Stimulated activated naive CD8-positive, alpha-beta T cell treated with anti-CD3 and anti-CD28 coated beads, Interleukin-15, Interleukin-2, amounts not matched to agents 100 U/mL and 50 U/mL, for 24 hours (primary cell): ENCODE measurements around the gene GANAB.
"Not testable (repeated sequence)": the region's sequence is repeated elsewhere in the genome, so short reads cannot be mapped to it uniquely, and the experiment has no call there.

Source experiments
- ATAC-seq: fragments of 150-1000 bp; cut with Tn5 transposase; one replicate; pipeline ENCODE4 v1.10.0; 2021
- DNase-seq: peaks from one replicate; pipeline ENCODE4 v3.0.0; 2021

Gene GANAB

DNA sequence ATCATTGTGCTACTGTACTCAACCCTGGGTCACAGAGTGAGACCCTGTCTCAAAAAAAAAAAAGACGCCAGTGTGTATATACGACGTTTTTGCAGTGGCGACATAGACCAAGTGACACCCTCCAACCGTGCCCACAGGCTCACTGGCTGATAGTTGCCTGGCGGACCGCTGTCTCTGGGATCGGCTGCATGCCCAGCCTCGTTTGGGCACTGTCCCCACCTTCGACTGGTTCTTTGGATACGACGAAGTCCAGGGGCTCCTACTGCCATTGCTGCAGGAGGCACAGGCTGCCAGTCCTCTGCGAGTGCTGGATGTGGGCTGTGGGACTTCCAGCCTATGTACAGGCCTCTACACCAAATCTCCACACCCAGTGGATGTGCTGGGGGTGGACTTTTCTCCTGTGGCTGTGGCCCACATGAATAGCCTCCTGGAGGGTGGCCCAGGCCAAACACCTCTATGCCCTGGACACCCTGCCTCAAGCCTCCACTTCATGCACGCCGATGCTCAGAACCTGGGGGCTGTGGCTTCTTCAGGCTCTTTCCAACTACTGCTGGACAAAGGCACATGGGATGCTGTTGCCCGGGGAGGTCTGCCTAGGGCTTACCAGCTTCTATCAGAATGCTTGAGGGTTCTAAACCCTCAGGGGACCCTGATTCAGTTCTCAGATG is 20.0 kb upstream of the GANAB start:
- no peak for ATAC-seq
- DNase-seq = no peak

DNA sequence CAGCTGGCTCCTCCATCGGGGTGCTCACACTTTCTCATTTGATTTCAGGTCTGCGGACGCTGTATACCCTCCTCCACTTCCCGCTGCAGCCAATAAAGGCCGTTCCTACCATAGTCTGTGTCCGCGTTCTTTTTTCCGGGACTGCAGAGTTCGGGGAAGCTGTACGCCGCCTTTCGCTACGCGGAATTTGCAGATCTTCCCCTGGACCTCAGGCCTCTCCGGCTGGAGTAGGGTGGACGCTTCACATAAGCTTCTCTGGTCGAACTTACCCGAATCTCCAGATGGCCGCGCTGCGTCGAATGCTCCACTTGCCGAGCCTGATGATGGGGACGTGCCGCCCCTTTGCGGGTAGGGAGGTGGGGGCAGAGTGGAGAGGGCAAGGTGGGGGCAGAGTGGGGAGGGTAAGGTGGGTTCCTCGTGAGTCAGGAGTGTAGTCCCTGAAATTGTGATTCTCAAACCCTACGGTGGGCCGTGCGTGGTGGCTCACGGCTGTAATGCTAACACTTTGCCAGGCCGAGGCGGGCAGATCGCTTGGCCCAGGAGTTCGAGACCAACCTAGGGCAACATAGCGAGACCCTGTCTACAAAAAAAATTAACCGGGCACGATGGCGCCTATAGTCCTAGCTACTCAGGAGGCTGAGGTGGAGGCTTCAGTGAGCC is 19.3 kb upstream of the GANAB start:
- peak; percentile 21 for ATAC-seq
- DNase-seq = peak; percentile 74

DNA sequence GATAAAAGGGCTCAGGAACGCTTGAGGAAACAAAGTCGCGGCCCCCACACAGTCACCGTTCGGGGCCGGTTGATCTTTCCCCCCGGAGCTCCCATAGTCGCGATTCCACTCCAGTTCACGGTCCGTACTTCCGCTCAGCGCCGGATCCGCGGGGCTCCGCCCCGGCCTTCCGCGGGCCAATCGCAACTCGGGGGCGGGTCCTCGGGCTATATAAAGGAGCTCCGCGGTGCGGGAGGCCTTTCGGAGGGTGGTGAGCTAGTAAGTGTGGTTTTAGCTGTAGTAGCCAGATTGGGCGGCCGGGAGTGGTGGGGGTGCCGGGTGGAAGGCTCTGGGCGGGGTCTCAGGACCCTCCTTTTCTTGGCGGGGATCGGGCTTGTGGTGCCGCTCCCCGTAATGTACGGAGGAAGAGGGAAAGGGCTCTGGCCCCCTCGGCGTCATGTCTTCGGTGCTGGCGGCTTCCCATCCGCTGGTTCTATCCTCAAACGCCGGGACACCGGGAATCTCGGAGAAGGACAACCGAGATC is 18.7 kb upstream of the GANAB start, which contains the start of the genes C11orf98 and CSKMT:
Gene C11orf98, minus strand, starts transcription at position 136 of the 524 bp plus-strand sequence. Its CDS starts 41 bp downstream, at position 95.
Gene CSKMT, plus strand, starts transcription at position 238 of the 524 bp plus-strand sequence. CDS start 568 bp downstream, outside the sequence.
- peak; percentile 97 for DNase-seq
- peak; percentile 89 for ATAC-seq

DNA sequence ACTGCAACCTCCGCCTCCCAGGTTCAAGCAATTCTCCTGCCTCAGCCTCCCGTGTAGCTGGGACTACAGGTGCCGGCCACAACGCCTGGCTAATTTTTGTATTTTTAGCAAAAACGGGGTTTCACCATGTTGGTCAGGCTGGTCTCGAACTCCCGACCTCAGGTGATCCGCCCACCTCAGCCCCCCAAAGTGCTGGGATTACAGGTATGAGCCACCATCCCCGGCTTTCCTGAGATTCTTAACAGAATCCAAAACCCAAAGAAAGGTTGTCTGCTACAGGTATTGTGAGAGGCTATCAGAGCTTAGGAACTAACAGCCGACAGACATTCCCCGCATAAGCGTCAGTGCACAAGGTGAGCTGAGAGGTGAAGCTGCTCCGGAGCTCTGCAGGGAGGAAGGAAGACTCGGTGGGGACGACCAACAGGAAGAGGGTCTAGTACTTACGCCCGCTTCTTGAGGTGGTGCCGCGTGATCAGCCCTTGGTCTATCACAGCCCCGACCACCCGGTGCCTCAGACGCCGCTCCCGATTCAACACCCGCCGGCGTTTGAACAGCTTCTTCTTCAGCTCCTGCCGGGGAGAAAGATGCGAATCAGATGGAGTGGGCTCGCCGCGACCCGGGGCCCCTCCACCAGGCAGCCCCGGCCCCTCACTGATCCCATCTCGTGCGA is 18.1 kb upstream of the GANAB start:
- DNase-seq (peak; percentile 62), ATAC-seq (peak; percentile 36)

DNA sequence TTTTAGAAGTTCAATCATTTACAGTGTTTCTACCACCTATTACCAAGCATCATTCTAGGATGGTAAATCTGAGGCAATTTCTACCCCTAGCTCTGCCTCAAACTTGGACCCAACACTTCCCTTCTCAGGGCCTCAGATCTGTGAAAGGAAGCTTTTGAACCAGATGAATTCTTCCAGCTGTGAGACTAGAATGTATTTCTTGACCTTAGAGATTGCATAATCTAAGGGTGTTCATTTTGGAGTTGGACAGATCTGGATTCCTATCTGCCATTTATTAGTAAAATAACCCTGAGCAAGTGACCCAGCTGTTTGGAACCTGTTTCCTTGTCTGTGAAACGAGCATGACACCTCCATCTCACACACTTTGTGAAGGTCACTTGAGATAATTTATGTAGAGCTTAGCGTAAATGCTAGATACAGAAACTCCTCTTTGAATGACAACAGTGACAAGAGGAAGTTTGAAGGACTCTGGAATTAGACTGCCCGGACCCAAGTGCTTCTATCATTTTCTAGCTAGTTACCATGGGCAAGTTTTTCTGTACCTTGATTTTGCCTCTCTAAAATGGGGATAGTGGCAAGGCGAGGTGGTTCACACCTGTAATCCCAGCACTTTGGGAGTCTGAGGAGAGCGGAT is 10.5 kb upstream of the GANAB start:
- DNase-seq (no peak), ATAC-seq (no peak)

DNA sequence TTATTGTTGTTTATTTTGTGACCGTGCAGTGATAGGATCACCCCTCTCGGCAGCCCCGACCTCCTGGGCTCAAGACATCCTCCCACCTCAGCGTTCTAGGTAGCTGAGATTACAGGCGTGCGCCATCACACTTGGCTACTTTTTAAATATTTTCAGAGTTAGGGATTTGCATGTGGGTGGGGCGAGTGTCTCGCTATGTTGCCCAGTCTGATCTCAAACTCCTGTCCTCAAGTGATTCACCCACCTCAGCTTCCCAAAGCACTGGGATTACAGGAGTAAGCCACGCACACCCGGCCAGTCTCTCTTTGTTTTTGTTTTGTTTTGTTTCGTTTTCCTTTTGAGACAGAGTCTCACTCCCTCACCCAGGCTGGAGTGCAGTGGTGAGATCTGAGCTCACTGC is 7.9 kb upstream of the GANAB start:
- no peak for DNase-seq
- no peak for ATAC-seq

DNA sequence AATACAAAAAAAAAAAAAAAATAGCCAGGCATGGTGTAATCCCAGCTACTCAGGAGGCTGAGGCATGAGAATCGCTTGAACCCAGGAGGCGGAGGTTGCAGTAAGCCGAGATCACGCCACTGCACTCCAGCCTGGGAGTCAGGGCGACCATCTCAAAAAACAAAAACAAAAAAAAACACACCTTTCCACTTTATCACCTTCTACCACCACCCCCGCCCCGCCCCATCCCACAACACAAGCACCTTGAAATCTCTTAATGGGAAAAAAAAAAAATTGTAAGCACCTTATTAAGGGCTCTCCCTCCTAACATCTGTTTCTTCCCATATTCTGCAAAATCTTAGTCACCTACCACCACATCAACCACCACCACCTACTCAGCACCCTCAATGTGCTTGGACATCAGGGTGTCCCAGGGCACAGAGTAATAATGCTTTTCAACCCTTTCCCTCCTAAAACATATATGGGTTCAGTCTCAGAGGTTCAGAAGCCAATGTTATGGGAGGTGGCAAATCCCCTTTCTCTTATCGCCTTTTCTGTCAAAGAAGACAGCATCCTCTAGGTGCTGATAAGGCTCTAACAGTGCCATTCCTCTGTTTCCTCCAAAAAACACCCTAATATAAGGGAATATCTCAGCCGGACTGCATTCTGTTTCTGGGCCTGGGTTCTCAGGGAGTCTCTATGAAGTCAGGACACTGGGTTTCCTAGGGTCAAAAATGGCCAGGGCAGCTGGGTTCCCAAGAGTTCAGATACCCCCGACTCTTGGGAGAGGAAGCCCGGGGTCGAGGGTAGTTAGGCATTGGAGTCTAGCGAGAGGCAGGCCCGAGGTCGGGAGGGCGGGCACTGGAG is 6.0 kb upstream of the GANAB start:
- DNase-seq (no peak), ATAC-seq (no peak)

DNA sequence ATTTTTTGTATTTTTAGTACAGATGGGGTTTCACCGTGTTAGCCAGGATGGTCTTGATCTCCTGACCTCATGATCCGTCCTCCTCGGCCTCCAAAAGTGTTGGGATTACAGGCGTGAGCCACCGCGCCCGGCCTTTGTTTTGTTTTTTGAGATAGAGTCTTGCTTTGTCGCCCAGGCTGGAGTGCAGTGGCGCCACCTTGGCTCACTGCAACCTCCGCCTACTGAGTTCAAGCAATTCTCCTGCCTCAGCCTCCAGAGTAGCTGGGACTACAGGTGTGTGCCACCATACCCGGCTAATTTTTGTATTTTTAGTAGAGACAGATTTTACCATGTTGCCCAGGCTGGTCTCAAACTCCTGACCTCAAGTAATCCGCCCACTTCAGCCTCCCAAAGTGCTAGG is 3.9 kb upstream of the GANAB start:
- not testable (repeated sequence) for ATAC-seq, DNase-seq

DNA sequence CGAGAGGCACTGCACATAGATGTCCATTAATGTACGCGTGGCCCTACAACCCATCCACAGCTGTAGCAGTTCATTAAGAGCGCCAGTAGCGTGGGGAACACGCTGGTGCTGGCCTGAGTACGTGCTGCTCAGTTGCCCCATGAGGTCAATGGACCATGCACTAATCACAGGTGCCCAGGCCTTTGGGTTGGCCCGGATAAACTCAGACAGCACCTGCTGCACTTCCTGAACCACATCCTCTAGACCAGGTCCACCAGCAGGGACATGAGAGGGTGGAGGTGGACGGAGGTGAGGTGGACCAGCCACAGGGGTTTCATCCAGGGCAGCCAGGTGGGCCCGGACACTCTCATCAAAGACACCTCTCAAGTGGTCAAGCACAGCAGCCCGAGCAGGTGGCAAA is 3.1 kb upstream of the GANAB start:
- DNase-seq = no peak
- no peak for ATAC-seq

DNA sequence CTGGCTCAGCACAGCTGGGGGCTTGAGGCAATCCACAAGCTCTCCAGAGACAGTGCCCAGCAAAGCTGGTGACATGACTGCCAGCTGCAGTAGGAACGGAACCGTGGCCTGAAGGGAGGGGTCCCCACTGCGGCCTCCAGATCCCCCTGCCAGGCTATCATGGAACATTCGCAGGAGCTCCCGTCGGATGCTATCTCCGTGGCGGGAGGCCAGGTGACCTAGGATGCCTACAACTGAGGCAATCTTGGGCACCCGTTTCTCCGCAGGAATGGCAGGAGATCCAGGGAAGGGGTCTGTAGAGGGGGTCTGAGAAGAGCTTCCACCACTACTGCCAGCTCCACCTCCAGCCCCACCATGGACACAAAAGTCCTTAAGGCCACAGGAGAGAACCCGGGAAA is 2.6 kb upstream of the GANAB start:
- DNase-seq = no peak
- ATAC-seq = no peak

DNA sequence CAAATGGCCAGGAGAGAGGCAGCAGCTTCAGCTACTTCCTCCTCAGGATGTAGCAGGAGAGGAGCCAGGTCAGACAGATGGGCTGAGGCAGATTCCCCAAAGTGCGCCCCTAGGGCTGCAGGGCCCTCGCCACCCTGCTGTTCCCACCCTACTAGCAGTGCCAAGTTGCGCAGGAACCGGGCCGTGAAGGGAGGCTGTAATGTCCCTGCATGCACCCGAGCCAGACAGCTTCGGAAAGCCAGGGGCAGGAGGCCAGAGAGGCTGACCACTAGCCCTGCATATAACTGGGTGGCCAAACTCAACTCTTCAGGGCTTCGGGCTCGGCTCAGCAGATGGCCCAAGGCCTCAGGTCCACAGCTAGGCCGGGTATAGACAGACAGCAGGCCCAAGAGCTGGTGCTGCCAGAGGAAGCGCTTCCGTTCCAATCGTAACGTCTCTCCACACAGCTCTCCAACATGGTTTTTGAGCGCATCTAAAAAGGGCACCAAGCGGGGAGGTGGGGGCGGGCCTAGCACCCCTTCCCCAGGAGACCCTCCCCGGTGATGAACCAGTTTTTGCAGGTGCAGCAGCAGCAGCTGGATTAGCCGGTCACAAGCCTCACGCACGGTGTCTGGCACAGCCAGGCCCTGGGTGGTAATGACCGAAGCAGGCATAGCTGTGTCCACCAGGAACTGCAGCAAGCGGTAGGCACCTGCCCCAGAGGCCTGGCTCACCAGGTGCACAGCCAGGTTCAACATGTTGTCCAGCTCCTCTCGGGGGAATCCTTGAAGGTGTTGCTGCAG is 2.0 kb upstream of the GANAB start:
- DNase-seq (no peak), ATAC-seq (no peak)

DNA sequence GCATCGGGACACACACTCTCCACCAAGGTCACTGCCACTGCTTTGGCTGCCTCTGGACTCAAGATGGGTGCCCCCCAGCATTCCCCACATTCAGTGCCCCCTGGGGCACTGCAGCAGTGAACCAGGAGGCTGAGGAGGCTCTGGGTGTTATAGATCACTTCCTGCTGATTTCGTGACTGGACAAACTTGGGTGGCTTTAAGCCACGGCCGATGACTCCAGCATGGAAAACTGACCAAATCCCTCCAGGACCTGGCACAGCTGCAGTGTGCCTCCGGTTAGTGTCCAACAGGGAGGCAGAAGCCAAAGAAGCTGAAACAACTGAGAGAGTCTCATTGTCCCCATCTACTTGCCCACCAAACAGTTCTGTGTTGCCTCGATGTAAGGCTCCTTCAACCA is 1.2 kb upstream of the GANAB start:
- DNase-seq (no peak), ATAC-seq (no peak)

DNA sequence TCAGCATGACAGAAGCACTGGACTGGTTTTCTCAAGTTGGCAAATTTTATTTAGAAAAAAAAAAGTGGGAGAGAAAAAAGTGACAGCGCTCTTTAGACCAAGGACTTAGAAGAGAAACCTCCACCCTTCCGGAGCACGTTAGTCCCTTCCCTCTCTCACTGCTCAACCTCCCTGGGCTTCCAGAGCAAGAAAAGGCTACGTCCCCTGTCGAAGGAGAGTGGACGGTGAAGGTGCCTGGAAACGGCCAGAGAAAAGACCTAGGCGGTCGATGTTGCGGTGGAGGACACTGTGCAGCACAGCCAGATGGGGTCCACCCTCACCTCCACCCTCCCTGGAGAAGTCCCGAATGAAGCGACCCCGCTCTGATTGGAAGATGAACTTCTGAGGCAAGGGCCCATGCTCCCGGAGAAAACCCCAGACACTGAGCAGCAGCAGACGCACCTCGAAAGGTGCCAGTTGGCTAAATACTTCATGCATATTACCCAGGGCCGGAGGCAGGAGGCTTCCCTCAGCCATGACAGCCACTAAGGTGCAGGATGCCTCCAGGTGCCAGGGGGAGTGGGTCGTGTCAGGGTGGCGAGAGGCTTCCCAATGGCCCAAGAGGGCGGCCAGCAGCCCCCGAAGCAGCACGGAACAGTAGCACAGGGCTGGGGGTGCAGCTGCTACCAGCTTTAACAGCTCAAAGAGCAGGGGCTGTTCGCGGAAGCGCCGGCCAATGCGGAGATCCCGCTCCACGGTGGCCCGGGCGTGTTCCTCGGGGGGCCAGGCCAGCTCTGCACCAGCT is 604 bp upstream of the GANAB start:
- ATAC-seq (no peak), DNase-seq (no peak)

DNA sequence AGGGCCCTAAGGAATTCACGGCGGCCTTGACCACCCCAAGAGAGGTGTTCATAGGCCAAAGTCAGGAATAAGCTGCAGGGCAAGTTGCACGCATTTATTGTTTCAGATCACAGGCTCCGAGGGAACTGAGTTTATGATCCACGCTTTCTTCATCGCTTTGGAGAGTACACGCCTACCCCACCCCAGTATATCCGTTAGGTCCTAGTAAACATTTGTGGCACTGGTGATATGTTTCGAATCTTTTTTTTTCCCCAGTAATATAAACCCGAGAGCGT is 805 bp downstream of the GANAB start:
- ATAC-seq = no peak

DNA sequence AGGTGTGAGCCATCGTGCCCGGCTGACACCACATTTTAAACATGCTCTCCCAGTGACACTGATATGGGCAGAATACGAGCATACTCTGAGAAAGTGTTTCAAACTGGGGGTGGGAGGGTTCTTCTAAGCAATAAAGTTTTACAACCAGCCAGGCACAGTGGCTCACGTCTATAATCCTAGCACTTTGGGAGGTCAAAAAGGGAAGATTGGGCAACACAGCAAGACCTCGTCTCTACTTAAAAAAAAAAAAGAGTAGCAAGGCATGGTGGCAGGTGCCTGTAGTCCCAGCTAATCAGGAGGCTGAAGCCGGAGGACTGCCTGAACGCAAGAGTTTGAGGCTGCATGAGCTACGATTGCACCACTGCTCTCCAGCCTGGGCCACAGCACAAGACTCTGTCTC is 2.2 kb downstream of the GANAB start:
- DNase-seq (no peak), ATAC-seq (no peak)

More for the DNA sequence above, 805 bp downstream of the GANAB start:
- DNase-seq = no peak

DNA sequence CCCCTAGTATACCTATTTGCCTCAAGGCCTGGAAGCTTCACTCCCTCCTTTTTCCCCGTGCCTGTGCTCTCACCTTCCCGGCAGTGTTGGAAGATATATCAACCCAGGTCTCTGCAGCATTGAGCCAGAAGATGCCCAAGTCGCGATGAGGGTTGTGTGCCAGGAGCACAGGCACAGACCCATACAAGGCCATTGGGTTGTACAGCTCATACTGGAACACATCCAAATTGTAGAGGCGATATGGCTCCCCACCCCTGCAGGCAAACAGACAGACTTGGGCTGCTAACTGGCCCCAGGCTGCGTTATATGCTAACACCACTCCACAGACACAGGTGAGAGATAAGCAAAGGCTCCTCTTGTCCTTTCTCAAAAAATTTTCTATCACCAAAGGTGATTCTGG is 13.9 kb downstream of the GANAB start:
- DNase-seq (no peak), ATAC-seq (no peak)

DNA sequence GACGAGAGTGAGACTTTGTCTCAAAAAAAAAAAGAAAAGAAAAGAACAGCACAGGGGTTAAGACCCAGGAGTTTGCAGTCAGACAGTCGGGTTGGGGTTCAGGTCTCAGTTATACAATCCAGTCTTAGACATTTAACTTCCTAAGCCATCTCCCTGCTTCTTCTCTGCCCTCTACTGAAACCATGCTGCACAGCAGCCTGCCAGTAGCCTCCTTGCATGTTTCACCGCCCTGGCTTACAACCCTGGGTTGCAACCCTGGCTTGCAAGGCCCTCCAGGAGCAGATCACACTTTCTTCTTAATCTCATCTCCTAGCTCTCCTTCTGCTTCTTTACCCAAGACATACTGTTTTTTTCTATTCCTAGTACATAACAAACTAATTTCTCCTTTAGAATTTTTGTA is 18.7 kb downstream of the GANAB start:
- ATAC-seq (no peak), DNase-seq (no peak)

DNA sequence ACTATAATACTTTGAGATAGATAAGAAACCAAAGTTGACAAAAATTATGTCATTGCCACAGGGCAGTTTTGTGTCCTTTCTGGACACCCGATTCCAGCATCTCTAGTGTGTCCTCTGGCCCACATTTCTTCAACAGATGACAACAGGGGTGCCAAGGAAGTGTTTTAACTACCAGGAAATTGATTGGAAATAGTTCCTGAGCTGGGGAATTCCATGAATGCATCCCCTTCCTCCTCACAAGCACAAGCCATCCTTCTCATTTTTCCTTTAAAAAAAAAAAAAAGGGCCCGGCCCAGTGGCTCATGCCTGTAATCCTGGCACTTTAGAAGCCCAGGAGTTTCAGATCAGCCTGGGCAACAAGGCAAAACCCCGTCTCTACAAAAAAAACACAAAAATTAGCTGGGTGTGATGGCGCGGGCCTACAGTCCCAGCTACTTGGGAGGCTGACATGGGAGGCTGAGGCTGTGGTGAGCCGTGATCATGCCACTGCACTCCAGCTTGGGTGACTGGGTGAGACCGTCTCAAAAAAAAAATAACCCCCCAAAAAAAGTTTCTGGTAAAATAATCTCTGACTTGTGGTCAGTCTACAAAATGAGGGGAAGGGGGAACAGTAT is 23.8 kb downstream of the GANAB start:
- no peak for DNase-seq
- ATAC-seq = no peak

DNA sequence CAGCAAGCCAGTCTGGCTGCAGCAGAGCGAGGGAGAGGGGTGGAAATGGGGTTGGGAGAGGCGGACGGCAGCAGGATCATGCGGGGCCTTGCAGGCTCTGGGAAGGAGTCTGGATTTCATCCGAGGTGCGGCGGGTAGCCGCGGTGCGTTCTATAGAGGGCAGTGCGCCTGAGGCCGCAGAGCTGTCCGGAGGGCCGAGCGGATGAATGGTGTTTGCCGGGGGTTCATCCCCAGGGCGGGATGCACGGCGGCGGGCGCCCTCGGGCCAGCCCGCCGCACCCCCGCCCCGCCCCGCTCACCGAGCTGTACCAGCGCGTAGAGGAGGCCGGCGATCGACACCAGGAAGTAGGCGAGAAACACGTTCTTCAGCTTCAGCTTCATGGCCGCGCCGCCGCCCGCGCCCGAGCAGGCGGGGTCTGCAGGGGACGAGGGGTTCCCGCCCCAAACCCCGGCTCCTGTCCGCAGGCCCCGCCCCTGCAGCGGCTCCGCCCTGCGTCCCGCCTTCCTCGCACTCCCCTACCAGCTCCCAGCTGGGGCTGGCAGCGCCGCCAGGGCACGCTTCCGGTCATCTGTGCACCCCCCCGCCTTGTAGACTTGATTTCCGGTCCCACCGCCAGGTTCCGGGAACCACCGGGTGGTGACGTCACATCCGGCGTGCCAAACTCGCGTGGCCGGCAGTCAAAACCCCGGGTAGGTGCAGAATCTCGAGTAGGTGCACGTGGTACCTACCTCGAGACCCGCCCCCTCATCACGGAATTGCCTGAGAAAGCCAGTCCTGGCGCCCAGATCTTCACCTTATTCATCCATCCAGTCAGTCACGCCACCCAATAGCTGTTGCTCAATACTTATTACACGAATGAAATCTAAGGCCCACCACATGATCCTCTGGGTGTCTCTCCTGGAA is 24.6 kb downstream of the GANAB start, which contains the start of gene B3GAT3:
Gene B3GAT3, minus strand, starts transcription at position 420 of the 904 bp plus-strand sequence. Its CDS starts 39 bp downstream, at position 381.
- DNase-seq (peak; percentile 97), ATAC-seq (peak; percentile 97)
